ENCODE measurements around the gene GTF2H3. TPM values are rescaled to one million over a fixed set of nuclear protein-coding genes. Genes with fewer than 3 reads are reported as not detected.
A peak's percentile ranks its signal among the peaks of the same experiment; 100 is the strongest.

Gene GTF2H3
- total RNA-seq: 14.6 TPM

- Histone ChIP-seq H3K9ac (ENCODE audit: low read depth in 1 of 3, low read length in 3 of 3) (peak within 1 kb of the TSS; percentile 88 to 97 (median 96)), H3K4me3 (ENCODE audit: low read length in 3 of 3) (peak within 1 kb of the TSS; percentile 94 to 99 (median 99)), H3K27ac (ENCODE audit: low read depth, low read length) (peak within 1 kb of the TSS; percentile 84), H3K4me1 (ENCODE audit: control insufficient read depth in 3 of 3, insufficient read depth in 3 of 3, low read length in 3 of 3) (peaks cover 7 to 22% (median 10%) of the 10 kb centered on the region in 3 donors), H3K9me3 (ENCODE audit: control insufficient read depth in 3 of 3, low read length in 3 of 3) (no peaks in the 10 kb centered on the region), H3K36me3 (ENCODE audit: control insufficient read depth in 3 of 3, insufficient read depth in 3 of 3, low read length in 3 of 3) (peaks cover 21 to 26% (median 24%) of the 10 kb centered on the region in 3 donors), H3K27me3 (ENCODE audit: control insufficient read depth in 3 of 3, insufficient read depth in 3 of 3, low read length in 3 of 3) (no peaks in the 10 kb centered on the region)
Observed at GRCh38 chr12:123633379-123634141, at the start of gene GTF2H3, which contains the start of gene EIF2B1. GTF2H3 (plus strand) TSS chr12:123633829; CDS start chr12:123633860, 31 bp downstream. EIF2B1 (minus strand) TSS chr12:123633686; CDS start chr12:123633557, 129 bp downstream.

- Histone ChIP-seq H3K27me3 (ENCODE audit: control insufficient read depth in 3 of 3, insufficient read depth in 3 of 3, low read length in 3 of 3) (no peaks in the 10 kb centered on the region), H3K4me3 (ENCODE audit: low read length in 3 of 3) (no peak overlapping the region), H3K9me3 (ENCODE audit: control insufficient read depth in 3 of 3, low read length in 3 of 3) (no peaks in the 10 kb centered on the region), H3K9ac (ENCODE audit: low read depth in 1 of 3, low read length in 3 of 3) (no peak overlapping the region), H3K36me3 (ENCODE audit: control insufficient read depth in 3 of 3, insufficient read depth in 3 of 3, low read length in 3 of 3) (peaks cover 26 to 60% (median 51%) of the 10 kb centered on the region in 3 donors), H3K4me1 (ENCODE audit: control insufficient read depth in 3 of 3, insufficient read depth in 3 of 3, low read length in 3 of 3) (peaks cover 6 to 10% (median 9%) of the 10 kb centered on the region in 3 donors), H3K27ac (ENCODE audit: low read depth, low read length) (no peak overlapping the region)
Observed at GRCh38 chr12:123591702-123592481, 41.7 kb upstream of the GTF2H3 start.

- no peaks in the 10 kb centered on the region for H3K9me3 ChIP-seq (ENCODE audit: control insufficient read depth in 3 of 3, low read length in 3 of 3)
- H3K4me1 ChIP-seq (ENCODE audit: control insufficient read depth in 3 of 3, insufficient read depth in 3 of 3, low read length in 3 of 3): peaks cover under 1% of the 10 kb centered on the region in 3 donors
- no peak overlapping the region for H3K27ac ChIP-seq (ENCODE audit: low read depth, low read length)
- peaks cover 28 to 52% (median 38%) of the 10 kb centered on the region in 3 donors for H3K36me3 ChIP-seq (ENCODE audit: control insufficient read depth in 3 of 3, insufficient read depth in 3 of 3, low read length in 3 of 3)
- no peak overlapping the region for H3K4me3 ChIP-seq (ENCODE audit: low read length in 3 of 3)
- peak overlapping the region in 1 of 3 donors; percentile 21 for H3K9ac ChIP-seq (ENCODE audit: low read depth in 1 of 3, low read length in 3 of 3)
- no peaks in the 10 kb centered on the region for H3K27me3 ChIP-seq (ENCODE audit: control insufficient read depth in 3 of 3, insufficient read depth in 3 of 3, low read length in 3 of 3)
Observed at GRCh38 chr12:123595729-123596128, 37.9 kb upstream of the GTF2H3 start.

- Histone ChIP-seq H3K4me1 (ENCODE audit: control insufficient read depth in 3 of 3, insufficient read depth in 3 of 3, low read length in 3 of 3) (peaks cover 7 to 13% (median 9%) of the 10 kb centered on the region in 3 donors), H3K27ac (ENCODE audit: low read depth, low read length) (no peak overlapping the region), H3K9me3 (ENCODE audit: control insufficient read depth in 3 of 3, low read length in 3 of 3) (no peaks in the 10 kb centered on the region), H3K4me3 (ENCODE audit: low read length in 3 of 3) (no peak overlapping the region), H3K27me3 (ENCODE audit: control insufficient read depth in 3 of 3, insufficient read depth in 3 of 3, low read length in 3 of 3) (no peaks in the 10 kb centered on the region), H3K9ac (ENCODE audit: low read depth in 1 of 3, low read length in 3 of 3) (no peak overlapping the region), H3K36me3 (ENCODE audit: control insufficient read depth in 3 of 3, insufficient read depth in 3 of 3, low read length in 3 of 3) (peaks cover 23 to 41% (median 29%) of the 10 kb centered on the region in 3 donors)
Observed at GRCh38 chr12:123597100-123597499, 36.5 kb upstream of the GTF2H3 start.

GRCh38 chr12:123598522-123598921, 35.1 kb upstream of the GTF2H3 start:
- Histone ChIP-seq H3K9ac (ENCODE audit: low read depth in 1 of 3, low read length in 3 of 3) (no peak overlapping the region), H3K36me3 (ENCODE audit: control insufficient read depth in 3 of 3, insufficient read depth in 3 of 3, low read length in 3 of 3) (peaks cover 19 to 32% (median 28%) of the 10 kb centered on the region in 3 donors), H3K9me3 (ENCODE audit: control insufficient read depth in 3 of 3, low read length in 3 of 3) (no peaks in the 10 kb centered on the region), H3K4me1 (ENCODE audit: control insufficient read depth in 3 of 3, insufficient read depth in 3 of 3, low read length in 3 of 3) (peaks cover 19 to 27% (median 20%) of the 10 kb centered on the region in 3 donors), H3K27me3 (ENCODE audit: control insufficient read depth in 3 of 3, insufficient read depth in 3 of 3, low read length in 3 of 3) (no peaks in the 10 kb centered on the region), H3K4me3 (ENCODE audit: low read length in 3 of 3) (no peak overlapping the region), H3K27ac (ENCODE audit: low read depth, low read length) (no peak overlapping the region)

- Histone ChIP-seq H3K27me3 (ENCODE audit: control insufficient read depth in 3 of 3, insufficient read depth in 3 of 3, low read length in 3 of 3) (no peaks in the 10 kb centered on the region), H3K4me3 (ENCODE audit: low read length in 3 of 3) (no peak overlapping the region), H3K4me1 (ENCODE audit: control insufficient read depth in 3 of 3, insufficient read depth in 3 of 3, low read length in 3 of 3) (peaks cover 19 to 29% (median 20%) of the 10 kb centered on the region in 3 donors), H3K27ac (ENCODE audit: low read depth, low read length) (no peak overlapping the region), H3K36me3 (ENCODE audit: control insufficient read depth in 3 of 3, insufficient read depth in 3 of 3, low read length in 3 of 3) (peaks cover 21 to 30% (median 28%) of the 10 kb centered on the region in 3 donors), H3K9me3 (ENCODE audit: control insufficient read depth in 3 of 3, low read length in 3 of 3) (no peaks in the 10 kb centered on the region), H3K9ac (ENCODE audit: low read depth in 1 of 3, low read length in 3 of 3) (peak overlapping the region in 1 of 3 donors; percentile 33)
Observed at GRCh38 chr12:123599310-123599709, 34.3 kb upstream of the GTF2H3 start.

GRCh38 chr12:123599721-123600120, 33.9 kb upstream of the GTF2H3 start:
- no peak overlapping the region for H3K4me3 ChIP-seq (ENCODE audit: low read length in 3 of 3)
- peaks cover 22 to 30% (median 28%) of the 10 kb centered on the region in 3 donors for H3K36me3 ChIP-seq (ENCODE audit: control insufficient read depth in 3 of 3, insufficient read depth in 3 of 3, low read length in 3 of 3)
- no peaks in the 10 kb centered on the region for H3K27me3 ChIP-seq (ENCODE audit: control insufficient read depth in 3 of 3, insufficient read depth in 3 of 3, low read length in 3 of 3)
- H3K4me1 ChIP-seq (ENCODE audit: control insufficient read depth in 3 of 3, insufficient read depth in 3 of 3, low read length in 3 of 3): peaks cover 19 to 29% (median 20%) of the 10 kb centered on the region in 3 donors
- peak overlapping the region in 1 of 3 donors; percentile 33 for H3K9ac ChIP-seq (ENCODE audit: low read depth in 1 of 3, low read length in 3 of 3)
- no peak overlapping the region for H3K27ac ChIP-seq (ENCODE audit: low read depth, low read length)
- H3K9me3 ChIP-seq (ENCODE audit: control insufficient read depth in 3 of 3, low read length in 3 of 3): no peaks in the 10 kb centered on the region

- Histone ChIP-seq H3K4me1 (ENCODE audit: control insufficient read depth in 3 of 3, insufficient read depth in 3 of 3, low read length in 3 of 3) (peaks cover 19 to 29% (median 20%) of the 10 kb centered on the region in 3 donors), H3K9ac (ENCODE audit: low read depth in 1 of 3, low read length in 3 of 3) (peak within 1 kb of the TSS; percentile 98 to 99 (median 98)), H3K27ac (ENCODE audit: low read depth, low read length) (peak within 1 kb of the TSS; percentile 88), H3K27me3 (ENCODE audit: control insufficient read depth in 3 of 3, insufficient read depth in 3 of 3, low read length in 3 of 3) (no peaks in the 10 kb centered on the region), H3K9me3 (ENCODE audit: control insufficient read depth in 3 of 3, low read length in 3 of 3) (no peaks in the 10 kb centered on the region), H3K4me3 (ENCODE audit: low read length in 3 of 3) (peak within 1 kb of the TSS; percentile 96 to 100 (median 99)), H3K36me3 (ENCODE audit: control insufficient read depth in 3 of 3, insufficient read depth in 3 of 3, low read length in 3 of 3) (peaks cover 19 to 31% (median 25%) of the 10 kb centered on the region in 3 donors)
Observed at GRCh38 chr12:123601602-123602489, 31.8 kb upstream of the GTF2H3 start, which contains the start of gene DDX55. DDX55 (plus strand) TSS chr12:123602099; CDS start chr12:123602149, 50 bp downstream.

- H3K27ac ChIP-seq (ENCODE audit: low read depth, low read length): peak overlapping the region; percentile 88
- H3K4me1 ChIP-seq (ENCODE audit: control insufficient read depth in 3 of 3, insufficient read depth in 3 of 3, low read length in 3 of 3): peaks cover 19 to 29% (median 20%) of the 10 kb centered on the region in 3 donors
- no peaks in the 10 kb centered on the region for H3K27me3 ChIP-seq (ENCODE audit: control insufficient read depth in 3 of 3, insufficient read depth in 3 of 3, low read length in 3 of 3)
- H3K9ac ChIP-seq (ENCODE audit: low read depth in 1 of 3, low read length in 3 of 3): peak overlapping the region; percentile 98 to 99 (median 98)
- H3K4me3 ChIP-seq (ENCODE audit: low read length in 3 of 3): peak overlapping the region; percentile 96 to 100 (median 99)
- peaks cover 22 to 32% (median 28%) of the 10 kb centered on the region in 3 donors for H3K36me3 ChIP-seq (ENCODE audit: control insufficient read depth in 3 of 3, insufficient read depth in 3 of 3, low read length in 3 of 3)
- no peaks in the 10 kb centered on the region for H3K9me3 ChIP-seq (ENCODE audit: control insufficient read depth in 3 of 3, low read length in 3 of 3)
Observed at GRCh38 chr12:123602651-123603195, 30.9 kb upstream of the GTF2H3 start.
